ENCODE measurements around the gene SCT.

DNA sequence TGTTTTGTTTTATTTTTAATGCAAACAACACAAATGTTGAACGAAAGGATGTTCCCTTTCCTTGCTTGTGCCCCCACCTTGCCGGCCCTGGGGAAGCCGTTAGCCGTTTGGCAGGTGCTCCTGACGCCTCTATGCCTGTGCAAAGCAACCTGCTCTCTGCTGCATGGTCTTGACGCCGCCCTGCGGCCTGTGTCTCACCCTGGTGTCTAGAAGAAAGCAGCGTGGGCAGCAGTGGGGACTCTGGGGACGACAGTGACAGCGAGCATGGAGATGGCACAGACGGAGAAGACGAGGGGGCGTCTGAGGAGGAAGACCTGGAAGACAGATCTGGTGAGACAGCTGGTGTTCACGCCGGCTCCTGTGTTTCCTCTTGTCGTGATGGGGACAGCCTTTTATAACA is 45.2 kb downstream of the SCT start:
- TF ChIP-seq CTCF (IDR thresholded peaks at IDR 0.05) (no peak), POLR2A (IDR thresholded peaks at IDR 0.05) (no peak)

All from body of pancreas (tissue), 4 donors.